Neural progenitor cell (in vitro differentiated cells): ENCODE results near the gene EXOG.

Source experiments
- CTCF ChIP-seq: fragments of 200-600 bp; sonication (generic); IDR thresholded peaks from 2 replicates; pipeline ENCODE4 v1.5.1; 2017; ENCODE audit warnings: antibody characterized with exemption, mild to moderate bottlenecking
- EZH2 ChIP-seq: fragments of 200-600 bp; sonication (generic); IDR thresholded peaks from 2 replicates; pipeline ENCODE4 v1.6.1; 2017; ENCODE audit warnings: antibody characterized with exemption, mild to moderate bottlenecking, moderate library complexity
- EZH2phosphoT487 ChIP-seq: fragments of 200-600 bp; sonication (generic); IDR thresholded peaks from 2 replicates; pipeline ENCODE4 v1.6.1; 2017; ENCODE audit warnings: antibody characterized with exemption

GRCh38 chr3:38549957-38550840 lies 54.1 kb downstream of the EXOG start:
- no peak for TF ChIP-seq CTCF
- no peak for TF ChIP-seq EZH2
- no peak for TF ChIP-seq EZH2phosphoT487
